Measurements from ENCODE around the gene SLIT3.
A peak's percentile ranks its signal among the peaks of the same experiment; 100 is the strongest.

DNA sequence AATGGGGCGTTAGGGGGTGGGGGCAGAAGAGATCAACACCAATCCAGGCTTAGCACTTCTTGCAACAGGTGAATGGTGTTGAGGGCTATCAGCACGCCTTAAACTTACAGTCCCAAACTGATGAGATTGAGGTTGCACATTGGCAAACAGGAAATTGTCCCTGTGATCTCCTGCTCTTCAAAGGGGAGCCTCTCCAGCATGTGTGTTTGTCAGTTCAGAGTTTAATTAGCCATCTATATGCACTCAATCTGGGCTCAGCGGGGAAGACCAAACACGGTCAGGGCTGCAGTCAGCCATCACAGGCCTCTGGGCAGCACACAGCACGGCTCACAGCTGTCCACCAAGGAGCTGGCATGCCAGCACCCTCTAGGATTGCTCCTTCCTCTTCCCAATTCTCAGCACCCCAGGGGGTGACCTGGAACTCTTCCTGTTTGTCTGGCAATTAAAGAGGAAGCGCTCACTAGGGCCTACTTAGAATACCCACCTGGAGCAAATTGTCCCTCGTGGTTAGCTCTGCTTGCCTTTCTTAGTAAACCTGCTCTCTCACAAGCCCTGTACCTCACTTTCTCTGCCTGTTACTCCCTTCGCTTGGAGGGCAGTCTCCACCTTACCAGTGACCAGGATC, 217.4 kb downstream of the SLIT3 start:
- TF ChIP-seq, protein P1, sequence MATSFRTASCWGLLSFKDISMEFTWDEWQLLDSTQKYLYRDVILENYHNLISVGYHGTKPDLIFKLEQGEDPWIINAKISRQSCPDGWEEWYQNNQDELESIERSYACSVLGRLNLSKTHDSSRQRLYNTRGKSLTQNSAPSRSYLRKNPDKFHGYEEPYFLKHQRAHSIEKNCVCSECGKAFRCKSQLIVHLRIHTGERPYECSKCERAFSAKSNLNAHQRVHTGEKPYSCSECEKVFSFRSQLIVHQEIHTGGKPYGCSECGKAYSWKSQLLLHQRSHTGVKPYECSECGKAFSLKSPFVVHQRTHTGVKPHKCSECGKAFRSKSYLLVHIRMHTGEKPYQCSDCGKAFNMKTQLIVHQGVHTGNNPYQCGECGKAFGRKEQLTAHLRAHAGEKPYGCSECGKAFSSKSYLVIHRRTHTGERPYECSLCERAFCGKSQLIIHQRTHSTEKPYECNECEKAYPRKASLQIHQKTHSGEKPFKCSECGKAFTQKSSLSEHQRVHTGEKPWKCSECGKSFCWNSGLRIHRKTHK (tag by site-specific recombination; IDR thresholded peaks at IDR 0.05), result no peak
- TF ChIP-seq ZIC2 (tag by site-specific recombination; IDR thresholded peaks at IDR 0.05) (peak; percentile 86), TCF7L2 (IDR thresholded peaks at IDR 0.05; ENCODE audit: borderline replicate concordance, low read depth, low read length) (no peak), ZNF133 (tag by site-specific recombination; IDR thresholded peaks at IDR 0.05) (no peak), ZNF792 (tag by site-specific recombination; IDR thresholded peaks at IDR 0.05) (no peak), ZNF174 (tag by site-specific recombination; IDR thresholded peaks at IDR 0.05) (no peak)
- TF ChIP-seq, protein P2, sequence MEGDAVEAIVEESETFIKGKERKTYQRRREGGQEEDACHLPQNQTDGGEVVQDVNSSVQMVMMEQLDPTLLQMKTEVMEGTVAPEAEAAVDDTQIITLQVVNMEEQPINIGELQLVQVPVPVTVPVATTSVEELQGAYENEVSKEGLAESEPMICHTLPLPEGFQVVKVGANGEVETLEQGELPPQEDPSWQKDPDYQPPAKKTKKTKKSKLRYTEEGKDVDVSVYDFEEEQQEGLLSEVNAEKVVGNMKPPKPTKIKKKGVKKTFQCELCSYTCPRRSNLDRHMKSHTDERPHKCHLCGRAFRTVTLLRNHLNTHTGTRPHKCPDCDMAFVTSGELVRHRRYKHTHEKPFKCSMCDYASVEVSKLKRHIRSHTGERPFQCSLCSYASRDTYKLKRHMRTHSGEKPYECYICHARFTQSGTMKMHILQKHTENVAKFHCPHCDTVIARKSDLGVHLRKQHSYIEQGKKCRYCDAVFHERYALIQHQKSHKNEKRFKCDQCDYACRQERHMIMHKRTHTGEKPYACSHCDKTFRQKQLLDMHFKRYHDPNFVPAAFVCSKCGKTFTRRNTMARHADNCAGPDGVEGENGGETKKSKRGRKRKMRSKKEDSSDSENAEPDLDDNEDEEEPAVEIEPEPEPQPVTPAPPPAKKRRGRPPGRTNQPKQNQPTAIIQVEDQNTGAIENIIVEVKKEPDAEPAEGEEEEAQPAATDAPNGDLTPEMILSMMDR (tag by site-specific recombination; IDR thresholded peaks at IDR 0.05), result no peak
- TF ChIP-seq, protein P3, sequence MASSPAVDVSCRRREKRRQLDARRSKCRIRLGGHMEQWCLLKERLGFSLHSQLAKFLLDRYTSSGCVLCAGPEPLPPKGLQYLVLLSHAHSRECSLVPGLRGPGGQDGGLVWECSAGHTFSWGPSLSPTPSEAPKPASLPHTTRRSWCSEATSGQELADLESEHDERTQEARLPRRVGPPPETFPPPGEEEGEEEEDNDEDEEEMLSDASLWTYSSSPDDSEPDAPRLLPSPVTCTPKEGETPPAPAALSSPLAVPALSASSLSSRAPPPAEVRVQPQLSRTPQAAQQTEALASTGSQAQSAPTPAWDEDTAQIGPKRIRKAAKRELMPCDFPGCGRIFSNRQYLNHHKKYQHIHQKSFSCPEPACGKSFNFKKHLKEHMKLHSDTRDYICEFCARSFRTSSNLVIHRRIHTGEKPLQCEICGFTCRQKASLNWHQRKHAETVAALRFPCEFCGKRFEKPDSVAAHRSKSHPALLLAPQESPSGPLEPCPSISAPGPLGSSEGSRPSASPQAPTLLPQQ (tag by site-specific recombination; IDR thresholded peaks at IDR 0.05), result no peak
